ENCODE results near the gene ADAT3.
A peak's percentile ranks its signal among the peaks of the same experiment; 100 is the strongest.

ADAT3 gene

DNA sequence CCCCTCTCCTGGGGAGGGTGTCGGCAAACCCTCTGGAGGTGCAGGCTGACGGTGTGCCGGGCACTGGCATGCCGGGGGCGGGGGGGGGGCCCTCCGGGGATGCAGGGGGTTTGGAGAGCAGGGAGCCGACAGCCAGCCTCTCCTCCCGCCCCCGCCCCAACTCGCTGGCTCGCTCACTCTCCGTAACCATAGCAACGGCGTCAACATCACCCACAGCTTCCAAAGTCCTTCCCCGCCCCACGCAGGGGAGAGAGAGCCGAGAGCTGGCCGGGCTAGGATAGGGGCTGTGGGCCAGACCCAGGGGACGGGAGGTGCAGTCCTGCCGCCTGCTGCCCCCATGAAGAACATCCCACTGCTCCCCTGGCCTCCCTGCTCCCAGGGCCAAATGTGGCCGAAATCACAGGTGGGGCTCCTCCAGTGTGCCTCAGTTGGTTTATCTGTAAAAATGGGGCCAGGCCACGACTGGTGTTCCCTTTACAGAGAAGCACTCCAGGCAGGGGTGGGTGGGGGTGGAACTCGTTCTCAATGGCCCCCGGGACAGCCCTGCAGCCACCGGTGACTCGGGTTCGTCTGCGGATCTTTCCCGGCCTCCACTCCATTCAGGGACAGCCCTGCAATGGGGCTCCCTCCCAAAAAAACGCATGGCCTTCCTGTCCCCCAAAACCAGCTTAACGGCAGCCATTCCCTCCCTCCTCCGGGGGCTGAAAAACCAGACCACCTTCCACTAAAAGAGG lies 45.0 kb upstream of the ADAT3 start:
- no peak overlapping the region for H3K27ac ChIP-seq
- TF ChIP-seq POLR2AphosphoS5 (IDR thresholded peaks at IDR 0.05; ENCODE audit: borderline replicate concordance, low read depth, low read length): no peak; the same call in 1 of the 2 replicates
- peak; percentile 7 for TF ChIP-seq FOXP2 (optimal IDR thresholded peaks at IDR 0.05; ENCODE audit: control extremely low read depth, extremely low read length, insufficient read depth)

DNA sequence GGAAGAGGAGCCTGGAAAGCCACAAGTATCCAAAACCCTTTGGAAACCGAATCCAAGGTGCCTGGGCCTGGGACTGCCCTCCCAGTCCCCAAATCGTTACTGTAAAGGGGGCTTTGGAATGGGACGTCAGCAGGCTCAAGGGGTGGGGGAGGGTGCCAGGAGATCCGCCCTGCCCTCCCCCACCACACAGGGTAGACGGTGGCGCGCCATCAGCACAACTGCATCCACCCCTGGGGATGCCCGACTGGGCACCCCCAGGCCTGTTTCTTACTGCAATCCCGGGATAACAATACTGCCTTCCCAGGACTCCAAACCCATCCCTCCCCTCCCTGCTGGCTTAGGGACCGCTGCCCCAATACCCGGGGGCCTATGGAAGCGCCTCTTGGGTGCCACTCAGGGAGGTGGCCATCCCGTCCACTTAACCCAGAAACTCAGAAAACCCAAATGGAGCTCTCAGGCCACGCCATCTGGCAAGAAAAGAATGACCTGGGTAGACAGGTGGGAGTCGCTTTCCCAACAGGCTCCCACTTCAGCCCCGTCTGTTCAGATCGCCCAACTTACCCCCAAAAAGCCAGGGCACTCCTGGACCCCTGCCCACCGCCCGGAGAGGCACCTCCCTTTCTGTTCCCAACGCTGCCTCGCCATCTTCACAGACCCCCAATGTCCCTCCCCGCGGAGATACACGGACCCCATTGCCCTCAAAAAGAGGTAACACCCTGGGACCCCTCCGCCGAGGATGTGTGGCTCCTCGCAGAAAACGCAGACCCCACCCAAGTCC lies 44.2 kb upstream of the ADAT3 start:
- no peak for DNase-seq (ENCODE audit: low read depth, low spot score)
- Histone ChIP-seq H3K9me3 (ENCODE audit: low read depth, low read length) (no peaks in the 10 kb centered on the region), H3K27ac (no peak overlapping the region), H3K4me3 (peak overlapping the region; percentile 95), H3K36me3 (ENCODE audit: insufficient read depth, low read length) (no peaks in the 10 kb centered on the region), H3K9ac (ENCODE audit: insufficient read length) (peak overlapping the region; percentile 10)
- TF ChIP-seq POLR2AphosphoS5 (IDR thresholded peaks at IDR 0.05; ENCODE audit: borderline replicate concordance, low read depth, low read length): no peak; the same call in 1 of the 2 replicates
- TF ChIP-seq FOXP2 (optimal IDR thresholded peaks at IDR 0.05; ENCODE audit: control extremely low read depth, extremely low read length, insufficient read depth): no peak
- no peak for TF ChIP-seq EZH2 (IDR thresholded peaks at IDR 0.05)

More for the DNA sequence above, 45.0 kb upstream of the ADAT3 start:
- no peak for DNase-seq (ENCODE audit: low read depth, low spot score)
- Histone ChIP-seq H3K9me3 (ENCODE audit: low read depth, low read length) (no peaks in the 10 kb centered on the region), H3K4me3 (peak overlapping the region; percentile 95), H3K9ac (ENCODE audit: insufficient read length) (peak overlapping the region; percentile 10), H3K36me3 (ENCODE audit: insufficient read depth, low read length) (no peaks in the 10 kb centered on the region)

DNA sequence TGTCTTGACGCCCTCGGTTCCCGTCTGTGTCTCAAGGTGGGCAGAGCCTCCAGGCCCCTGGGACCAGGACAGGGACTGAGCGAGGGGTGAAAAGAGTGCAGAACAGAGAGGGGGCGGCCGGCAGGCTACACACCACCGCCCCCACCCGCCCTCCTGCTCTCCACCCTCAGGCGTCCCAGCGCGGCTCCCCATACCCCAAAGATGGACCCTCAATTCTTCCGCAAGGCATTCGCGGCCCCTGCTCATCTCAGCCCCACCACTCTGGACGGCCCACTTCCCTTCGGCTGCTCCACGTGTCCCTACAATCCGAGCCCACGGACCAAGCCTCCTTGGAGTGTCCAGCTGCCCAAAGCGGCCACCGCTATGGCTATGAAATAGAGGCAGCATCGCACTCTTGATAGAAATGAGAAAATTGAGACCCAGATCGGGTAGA lies 43.6 kb upstream of the ADAT3 start:
- TF ChIP-seq POLR2AphosphoS5 (IDR thresholded peaks at IDR 0.05; ENCODE audit: borderline replicate concordance, low read depth, low read length): no peak
- TF ChIP-seq FOXP2 (optimal IDR thresholded peaks at IDR 0.05; ENCODE audit: control extremely low read depth, extremely low read length, insufficient read depth): no peak
- TF ChIP-seq EZH2 (IDR thresholded peaks at IDR 0.05): no peak
- DNase-seq (ENCODE audit: low read depth, low spot score): no peak
- Histone ChIP-seq H3K36me3 (ENCODE audit: insufficient read depth, low read length) (no peaks in the 10 kb centered on the region), H3K9ac (ENCODE audit: insufficient read length) (peak overlapping the region; percentile 77), H3K9me3 (ENCODE audit: low read depth, low read length) (no peaks in the 10 kb centered on the region), H3K4me3 (peak overlapping the region; percentile 95), H3K27ac (no peak overlapping the region)

DNA sequence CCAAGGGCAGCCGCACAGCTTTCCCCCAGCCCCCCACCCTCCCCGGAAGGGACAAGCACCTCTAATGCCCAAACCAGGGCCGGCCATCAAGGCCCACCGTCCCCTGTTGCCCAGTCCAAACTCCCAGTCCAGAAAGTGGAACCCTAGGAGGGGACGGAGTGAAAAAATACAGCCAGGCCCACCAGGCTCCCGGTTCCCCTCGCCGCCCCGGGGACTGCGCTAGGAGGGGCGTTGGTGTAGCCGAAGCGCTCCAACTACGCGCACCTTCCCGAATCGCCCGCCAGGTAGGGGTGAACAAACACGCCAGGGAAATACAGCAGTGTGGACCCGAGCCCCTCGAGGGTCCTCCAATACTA lies 43.2 kb upstream of the ADAT3 start:
- Histone ChIP-seq H3K9ac (ENCODE audit: insufficient read length) (peak overlapping the region; percentile 77), H3K27ac (no peak overlapping the region), H3K4me3 (peak overlapping the region; percentile 95)

DNA sequence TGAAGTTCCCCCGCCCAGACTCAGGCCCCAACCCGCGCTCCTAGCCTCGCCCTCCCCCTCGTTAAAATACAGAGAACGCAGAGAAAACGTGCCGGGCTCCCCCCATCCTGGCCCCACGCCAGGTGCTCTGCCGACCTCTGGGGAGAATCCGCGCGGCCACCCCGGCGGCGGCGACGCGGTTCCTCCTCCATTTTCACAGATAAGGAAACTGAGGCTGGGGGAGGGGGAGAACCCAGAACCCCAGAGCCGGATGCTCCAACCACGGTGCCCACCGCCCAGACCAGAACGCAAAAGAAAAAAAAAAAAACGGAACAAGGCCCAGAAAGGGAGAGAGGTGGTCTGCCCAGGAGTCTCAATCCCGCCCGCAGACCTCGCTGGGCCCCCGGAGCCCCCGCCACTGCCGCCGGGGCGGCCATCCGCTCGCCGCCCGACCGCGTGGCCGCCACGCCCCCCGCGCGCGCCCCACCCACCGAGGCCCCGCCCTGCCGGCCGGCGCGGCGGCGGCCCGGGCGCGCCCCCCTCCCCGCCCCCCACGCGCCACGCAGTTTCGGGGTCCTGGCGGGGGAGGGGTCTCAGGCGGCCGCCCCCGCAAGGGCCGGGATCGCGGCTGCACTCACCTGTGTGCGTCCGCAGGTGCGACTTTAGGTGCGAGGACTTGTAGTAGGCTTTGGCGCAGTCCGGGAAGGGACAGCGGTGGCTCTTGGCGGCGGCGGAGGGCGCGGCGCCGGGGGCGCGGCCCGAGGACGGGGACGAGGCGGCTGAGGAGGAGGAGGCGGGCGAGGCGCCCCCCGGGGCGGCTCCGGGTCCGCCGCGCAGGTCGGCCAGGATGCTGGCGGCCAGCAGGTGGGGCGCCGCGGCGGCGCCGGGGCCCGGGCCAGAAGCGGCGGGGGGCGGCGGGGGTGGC lies 42.5 kb upstream of the ADAT3 start:
- H3K9me3 ChIP-seq (ENCODE audit: low read depth, low read length): no peaks in the 10 kb centered on the region
- peak overlapping the region; percentile 77 for H3K9ac ChIP-seq (ENCODE audit: insufficient read length)
- DNase-seq (ENCODE audit: low read depth, low spot score): no peak
- H3K4me3 ChIP-seq: peak overlapping the region; percentile 95
- no peak overlapping the region; the same call in 1 of the 2 replicates for H3K27ac ChIP-seq
- H3K36me3 ChIP-seq (ENCODE audit: insufficient read depth, low read length): no peaks in the 10 kb centered on the region
- TF ChIP-seq POLR2AphosphoS5 (IDR thresholded peaks at IDR 0.05; ENCODE audit: borderline replicate concordance, low read depth, low read length): no peak; the same call in 1 of the 2 replicates
- no peak for TF ChIP-seq FOXP2 (optimal IDR thresholded peaks at IDR 0.05; ENCODE audit: control extremely low read depth, extremely low read length, insufficient read depth)
- no peak for TF ChIP-seq EZH2 (IDR thresholded peaks at IDR 0.05)

More for the DNA sequence above, 43.2 kb upstream of the ADAT3 start:
- Histone ChIP-seq H3K36me3 (ENCODE audit: insufficient read depth, low read length) (no peaks in the 10 kb centered on the region), H3K9me3 (ENCODE audit: low read depth, low read length) (no peaks in the 10 kb centered on the region)
- TF ChIP-seq POLR2AphosphoS5 (IDR thresholded peaks at IDR 0.05; ENCODE audit: borderline replicate concordance, low read depth, low read length): no peak
- TF ChIP-seq FOXP2 (optimal IDR thresholded peaks at IDR 0.05; ENCODE audit: control extremely low read depth, extremely low read length, insufficient read depth): no peak
- TF ChIP-seq EZH2 (IDR thresholded peaks at IDR 0.05): no peak
- no peak for DNase-seq (ENCODE audit: low read depth, low spot score)

DNA sequence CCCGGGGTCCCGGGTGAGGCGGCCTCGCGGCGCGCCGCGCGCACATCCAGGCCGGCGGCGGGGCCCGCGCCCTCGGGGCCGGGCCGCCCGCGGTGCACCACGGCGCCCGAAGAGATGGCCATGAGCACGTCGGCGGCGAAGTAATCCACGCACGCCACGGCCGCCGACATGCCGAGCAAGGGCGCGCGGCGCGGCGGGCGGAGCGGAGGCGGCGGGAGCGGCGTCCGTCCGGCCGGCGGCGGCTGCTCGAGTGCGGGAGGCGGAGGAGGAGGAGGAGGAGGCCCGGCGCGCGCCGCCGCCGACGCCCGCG lies 41.9 kb upstream of the ADAT3 start, which contains the start of gene KLF16:
Gene KLF16 (minus strand): TSS at position 252 of the 310 bp plus-strand sequence. CDS start 82 bp downstream, at position 170.
- peak within 1 kb of the TSS; percentile 96 for H3K27ac ChIP-seq
- no peaks in the 10 kb centered on the region for H3K36me3 ChIP-seq (ENCODE audit: insufficient read depth, low read length)
- peak within 1 kb of the TSS; percentile 98 for H3K9ac ChIP-seq (ENCODE audit: insufficient read length)
- DNase-seq (ENCODE audit: low read depth, low spot score): no peak
- peak within 1 kb of the TSS; percentile 96 for H3K4me3 ChIP-seq
- TF ChIP-seq EZH2 (IDR thresholded peaks at IDR 0.05) (no peak), POLR2AphosphoS5 (IDR thresholded peaks at IDR 0.05; ENCODE audit: borderline replicate concordance, low read depth, low read length) (no peak), FOXP2 (optimal IDR thresholded peaks at IDR 0.05; ENCODE audit: control extremely low read depth, extremely low read length, insufficient read depth) (no peak)
- H3K9me3 ChIP-seq (ENCODE audit: low read depth, low read length): no peaks in the 10 kb centered on the region

DNA sequence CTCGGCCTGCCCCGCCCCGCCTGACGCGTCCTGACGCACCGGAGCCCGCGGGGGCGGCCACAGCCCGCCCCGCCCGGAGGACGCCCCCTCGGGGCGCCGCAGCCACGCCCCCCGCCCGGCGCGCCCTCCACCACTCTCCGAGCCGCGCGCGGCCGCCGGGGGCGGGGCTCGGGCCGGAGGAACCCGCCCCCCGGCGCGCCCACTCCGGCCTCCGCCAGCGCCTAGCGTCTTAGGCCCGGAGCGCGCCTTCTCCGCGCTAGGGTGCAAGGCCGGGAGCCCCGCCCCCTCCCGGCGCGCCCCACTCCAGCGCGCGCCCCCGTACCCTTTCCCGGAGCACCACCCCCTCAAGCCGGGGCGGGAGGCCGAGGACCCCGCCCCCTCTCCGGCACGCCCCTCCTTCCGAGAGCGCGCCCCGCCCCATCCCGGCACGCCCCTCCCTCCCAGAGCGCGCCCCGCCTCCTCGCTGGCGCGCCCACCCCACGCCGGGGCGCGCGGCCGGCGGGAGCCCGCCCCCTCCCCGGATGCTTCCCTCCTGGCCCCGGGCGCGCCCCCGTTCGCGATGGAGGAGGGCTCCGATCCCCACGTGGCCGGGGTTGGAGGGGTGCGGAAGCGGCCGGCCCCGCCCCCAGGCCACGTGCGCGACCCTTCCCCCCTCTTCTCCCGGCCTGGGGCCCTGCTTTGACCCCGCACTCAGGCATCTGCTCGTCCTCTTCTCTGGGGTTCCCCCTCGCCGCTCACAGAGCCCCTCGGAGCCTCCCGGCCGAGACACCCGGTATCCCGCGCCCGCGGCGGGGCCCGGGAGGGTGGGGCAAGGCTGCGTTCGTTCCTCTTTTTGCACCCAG lies 41.3 kb upstream of the ADAT3 start:
- Histone ChIP-seq H3K9ac (ENCODE audit: insufficient read length) (peak overlapping the region; percentile 98), H3K36me3 (ENCODE audit: insufficient read depth, low read length) (no peaks in the 10 kb centered on the region), H3K27ac (peak overlapping the region; percentile 96), H3K9me3 (ENCODE audit: low read depth, low read length) (no peaks in the 10 kb centered on the region), H3K4me3 (peak overlapping the region; percentile 96)
- TF ChIP-seq FOXP2 (optimal IDR thresholded peaks at IDR 0.05; ENCODE audit: control extremely low read depth, extremely low read length, insufficient read depth): no peak
- TF ChIP-seq POLR2AphosphoS5 (IDR thresholded peaks at IDR 0.05; ENCODE audit: borderline replicate concordance, low read depth, low read length): peak; percentile 77
- no peak for DNase-seq (ENCODE audit: low read depth, low spot score)
